ENCODE results near the gene ERCC8. TPM values are rescaled to one million over a fixed set of nuclear protein-coding genes. Genes with fewer than 3 reads are reported as not detected.

ERCC8 gene
- total RNA-seq, 1 donor from 2014 or later = 15.3 TPM

DNA sequence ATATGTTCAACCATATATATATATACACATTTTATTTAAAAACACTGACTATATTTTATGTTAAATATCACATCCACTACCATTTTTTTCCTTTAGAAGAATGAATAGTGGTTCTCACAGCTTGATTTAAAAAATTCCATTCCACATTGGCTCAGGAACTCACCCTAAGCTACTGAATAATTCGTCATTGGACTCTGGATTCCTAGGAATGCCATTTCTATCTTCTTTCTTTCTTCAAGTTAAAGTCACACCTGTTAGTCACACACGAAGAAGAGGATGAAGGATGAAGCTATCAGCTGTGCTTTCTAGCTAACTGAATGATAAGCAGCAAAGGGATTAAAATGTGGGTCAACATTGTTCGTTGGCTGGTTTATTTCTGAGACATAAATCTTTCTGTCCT is 108.7 kb downstream of the ERCC8 start:
- no peaks in the 10 kb centered on the region for H3K9me3 Mint-ChIP-seq (ENCODE audit: unreplicated experiment)
- H3K4me1 Mint-ChIP-seq (ENCODE audit: unreplicated experiment) = peaks cover 6% of the 10 kb centered on the region
- no peak for DNase-seq (ENCODE audit: low spot score)
- no peak overlapping the region for H3K27ac Mint-ChIP-seq (ENCODE audit: unreplicated experiment)
- peaks cover 3% of the 10 kb centered on the region for H3K27me3 Mint-ChIP-seq (ENCODE audit: unreplicated experiment)
- TF ChIP-seq, protein P1, sequence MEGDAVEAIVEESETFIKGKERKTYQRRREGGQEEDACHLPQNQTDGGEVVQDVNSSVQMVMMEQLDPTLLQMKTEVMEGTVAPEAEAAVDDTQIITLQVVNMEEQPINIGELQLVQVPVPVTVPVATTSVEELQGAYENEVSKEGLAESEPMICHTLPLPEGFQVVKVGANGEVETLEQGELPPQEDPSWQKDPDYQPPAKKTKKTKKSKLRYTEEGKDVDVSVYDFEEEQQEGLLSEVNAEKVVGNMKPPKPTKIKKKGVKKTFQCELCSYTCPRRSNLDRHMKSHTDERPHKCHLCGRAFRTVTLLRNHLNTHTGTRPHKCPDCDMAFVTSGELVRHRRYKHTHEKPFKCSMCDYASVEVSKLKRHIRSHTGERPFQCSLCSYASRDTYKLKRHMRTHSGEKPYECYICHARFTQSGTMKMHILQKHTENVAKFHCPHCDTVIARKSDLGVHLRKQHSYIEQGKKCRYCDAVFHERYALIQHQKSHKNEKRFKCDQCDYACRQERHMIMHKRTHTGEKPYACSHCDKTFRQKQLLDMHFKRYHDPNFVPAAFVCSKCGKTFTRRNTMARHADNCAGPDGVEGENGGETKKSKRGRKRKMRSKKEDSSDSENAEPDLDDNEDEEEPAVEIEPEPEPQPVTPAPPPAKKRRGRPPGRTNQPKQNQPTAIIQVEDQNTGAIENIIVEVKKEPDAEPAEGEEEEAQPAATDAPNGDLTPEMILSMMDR (IDR thresholded peaks at IDR 0.05; ENCODE audit: unreplicated experiment) = no peak
- no peaks in the 10 kb centered on the region for H3K36me3 Mint-ChIP-seq (ENCODE audit: low read depth, unreplicated experiment)
- H3K4me3 Mint-ChIP-seq (ENCODE audit: unreplicated experiment) = no peak overlapping the region

DNA sequence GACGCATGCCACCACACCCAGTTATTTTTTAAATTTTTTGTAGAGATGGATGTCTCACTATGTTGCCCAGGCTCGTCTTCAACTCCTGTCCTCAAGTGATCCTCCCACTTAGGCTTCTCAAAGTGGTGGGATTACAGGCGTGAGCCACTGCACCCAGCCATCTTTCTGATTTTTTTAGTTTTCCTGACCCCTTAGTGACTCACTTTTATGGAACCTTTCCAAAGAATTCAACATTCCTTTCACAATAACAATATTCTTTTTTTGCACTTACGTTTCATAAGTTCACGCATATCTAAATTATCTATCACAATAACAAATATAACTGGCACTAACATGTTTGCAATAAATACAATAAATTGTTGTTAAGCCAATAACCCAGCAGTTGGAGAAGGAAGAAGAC is 109.3 kb downstream of the ERCC8 start:
- H3K27ac Mint-ChIP-seq (ENCODE audit: unreplicated experiment) = no peak overlapping the region
- peaks cover 3% of the 10 kb centered on the region for H3K27me3 Mint-ChIP-seq (ENCODE audit: unreplicated experiment)
- TF ChIP-seq, protein P1 (IDR thresholded peaks at IDR 0.05; ENCODE audit: unreplicated experiment) = no peak
- no peak overlapping the region for H3K4me3 Mint-ChIP-seq (ENCODE audit: unreplicated experiment)
- DNase-seq (ENCODE audit: low spot score) = no peak
- H3K9me3 Mint-ChIP-seq (ENCODE audit: unreplicated experiment) = no peaks in the 10 kb centered on the region
- no peaks in the 10 kb centered on the region for H3K36me3 Mint-ChIP-seq (ENCODE audit: low read depth, unreplicated experiment)
- H3K4me1 Mint-ChIP-seq (ENCODE audit: unreplicated experiment) = peaks cover 6% of the 10 kb centered on the region

GRCh38 chr5:60833520-60833919 is 111.3 kb downstream of the ERCC8 start:
- H3K4me3 Mint-ChIP-seq (ENCODE audit: unreplicated experiment) = no peak overlapping the region
- H3K9me3 Mint-ChIP-seq (ENCODE audit: unreplicated experiment) = no peaks in the 10 kb centered on the region
- DNase-seq (ENCODE audit: low spot score) = no peak

GRCh38 chr5:60830581-60831127 is 114.2 kb downstream of the ERCC8 start:
- no peaks in the 10 kb centered on the region for H3K9me3 Mint-ChIP-seq (ENCODE audit: unreplicated experiment)
- H3K4me1 Mint-ChIP-seq (ENCODE audit: unreplicated experiment) = peaks cover 4% of the 10 kb centered on the region

More at GRCh38 chr5:60833520-60833919, 111.3 kb downstream of the ERCC8 start:
- no peaks in the 10 kb centered on the region for H3K36me3 Mint-ChIP-seq (ENCODE audit: low read depth, unreplicated experiment)
- no peaks in the 10 kb centered on the region for H3K27me3 Mint-ChIP-seq (ENCODE audit: unreplicated experiment)
- peaks cover 6% of the 10 kb centered on the region for H3K4me1 Mint-ChIP-seq (ENCODE audit: unreplicated experiment)
- H3K27ac Mint-ChIP-seq (ENCODE audit: unreplicated experiment) = no peak overlapping the region
- TF ChIP-seq, protein P1 (IDR thresholded peaks at IDR 0.05; ENCODE audit: unreplicated experiment) = no peak

More at GRCh38 chr5:60830581-60831127, 114.2 kb downstream of the ERCC8 start:
- no peak overlapping the region for H3K4me3 Mint-ChIP-seq (ENCODE audit: unreplicated experiment)
- no peaks in the 10 kb centered on the region for H3K36me3 Mint-ChIP-seq (ENCODE audit: low read depth, unreplicated experiment)
- TF ChIP-seq, protein P1 (IDR thresholded peaks at IDR 0.05; ENCODE audit: unreplicated experiment) = no peak
- no peaks in the 10 kb centered on the region for H3K27me3 Mint-ChIP-seq (ENCODE audit: unreplicated experiment)
- no peak for DNase-seq (ENCODE audit: low spot score)
- no peak overlapping the region for H3K27ac Mint-ChIP-seq (ENCODE audit: unreplicated experiment)

Data from endothelial cell (in vitro differentiated cells).